Osteocyte (in vitro differentiated cells): ENCODE measurements around the gene PRPH. TPM values are rescaled to one million over a fixed set of nuclear protein-coding genes. Genes with fewer than 3 reads are reported as not detected.
"Not testable (repeated sequence)": the region's sequence is repeated elsewhere in the genome, so short reads cannot be mapped to it uniquely, and the experiment has no call there.

Experiments
- DNase-seq: peaks from one replicate; pipeline ENCODE4 v3.0.0; 2021; ENCODE audit warnings: mixed read lengths; ENCODE audit not compliant: unreplicated experiment; ENCODE audit errors: extremely low spot score
- H3K27ac Mint-ChIP-seq: one replicate; pipeline ENCODE4 v1.8.0; 2021; ENCODE audit warnings: mild to moderate bottlenecking, mixed read lengths; ENCODE audit not compliant: unreplicated experiment
- H3K27me3 Mint-ChIP-seq: one replicate; pipeline ENCODE4 v1.8.0; 2021; ENCODE audit warnings: mixed read lengths; ENCODE audit not compliant: unreplicated experiment
- H3K36me3 Mint-ChIP-seq: one replicate; pipeline ENCODE4 v1.8.0; 2021; ENCODE audit warnings: mixed read lengths; ENCODE audit not compliant: unreplicated experiment
- H3K4me1 Mint-ChIP-seq: one replicate; pipeline ENCODE4 v1.8.0; 2021; ENCODE audit warnings: mixed read lengths; ENCODE audit not compliant: unreplicated experiment
- H3K4me3 Mint-ChIP-seq: one replicate; pipeline ENCODE4 v1.8.0; 2021; ENCODE audit warnings: mild to moderate bottlenecking, moderate library complexity, mixed read lengths; ENCODE audit not compliant: unreplicated experiment
- H3K9me3 Mint-ChIP-seq: one replicate; pipeline ENCODE4 v1.8.0; 2021; ENCODE audit warnings: mixed read lengths; ENCODE audit not compliant: unreplicated experiment
- CTCF ChIP-seq: fragments of 200-600 bp; sonication (generic); IDR thresholded peaks from 2 replicates; pipeline ENCODE4 v1.5.0; 2021; ENCODE audit warnings: antibody characterized with exemption, mild to moderate bottlenecking, moderate library complexity
- total RNA-seq: library from RNA; stranded (reverse); gene quantifications from 2 replicates; pipeline ENCODE4 v1.2.1, GENCODE V29; 2021

Gene PRPH
- total RNA-seq, 1 donor from 2014 or later: not detected

- H3K4me3 Mint-ChIP-seq: no peak overlapping the region
- H3K27me3 Mint-ChIP-seq: no peaks in the 10 kb centered on the region
- H3K27ac Mint-ChIP-seq: peak overlapping the region; percentile 8
- peaks cover 26% of the 10 kb centered on the region for H3K36me3 Mint-ChIP-seq
- peaks cover 15% of the 10 kb centered on the region for H3K4me1 Mint-ChIP-seq
- TF ChIP-seq CTCF: no peak
- H3K9me3 Mint-ChIP-seq: no peaks in the 10 kb centered on the region
- no peak for DNase-seq
Observed at GRCh38 chr12:49274396-49275069, 20.4 kb upstream of the PRPH start.

GRCh38 chr12:49276304-49277290 lies 18.4 kb upstream of the PRPH start:
- H3K9me3 Mint-ChIP-seq: no peaks in the 10 kb centered on the region
- DNase-seq: no peak
- H3K4me1 Mint-ChIP-seq: peaks cover 15% of the 10 kb centered on the region
- H3K27ac Mint-ChIP-seq: no peak overlapping the region
- no peaks in the 10 kb centered on the region for H3K27me3 Mint-ChIP-seq
- peaks cover 16% of the 10 kb centered on the region for H3K36me3 Mint-ChIP-seq
- no peak for TF ChIP-seq CTCF
- no peak overlapping the region for H3K4me3 Mint-ChIP-seq

- Mint-ChIP-seq H3K4me3 (no peak overlapping the region), H3K27ac (no peak overlapping the region), H3K4me1 (peaks cover 15% of the 10 kb centered on the region), H3K36me3 (peaks cover 12% of the 10 kb centered on the region), H3K9me3 (no peaks in the 10 kb centered on the region), H3K27me3 (no peaks in the 10 kb centered on the region)
- DNase-seq: no peak
- no peak for TF ChIP-seq CTCF
Observed at GRCh38 chr12:49277466-49277865, 17.5 kb upstream of the PRPH start.

GRCh38 chr12:49279706-49280159 lies 15.2 kb upstream of the PRPH start:
- no peak for DNase-seq
- no peak for TF ChIP-seq CTCF
- peaks cover 15% of the 10 kb centered on the region for H3K4me1 Mint-ChIP-seq
- H3K36me3 Mint-ChIP-seq: no peaks in the 10 kb centered on the region
- H3K4me3 Mint-ChIP-seq: no peak overlapping the region
- H3K9me3 Mint-ChIP-seq: no peaks in the 10 kb centered on the region
- H3K27me3 Mint-ChIP-seq: peaks cover 3% of the 10 kb centered on the region
- no peak overlapping the region for H3K27ac Mint-ChIP-seq

GRCh38 chr12:49280545-49280944 lies 14.4 kb upstream of the PRPH start:
- not testable (repeated sequence) for H3K27ac Mint-ChIP-seq, H3K9me3 Mint-ChIP-seq, H3K36me3 Mint-ChIP-seq, H3K4me3 Mint-ChIP-seq, DNase-seq, H3K27me3 Mint-ChIP-seq
- peaks cover 15% of the 10 kb centered on the region for H3K4me1 Mint-ChIP-seq
